Fibroblast of upper back skin (primary cell): ENCODE results near the gene S1PR4.
"Not testable (repeated sequence)": the region's sequence is repeated elsewhere in the genome, so short reads cannot be mapped to it uniquely, and the experiment has no call there.

Source experiments
- DNase-seq: peaks from one replicate; pipeline ENCODE4 v3.0.0-alpha.2; 2013

The S1PR4 gene

GRCh38 chr19:3196064-3196932, 17.7 kb downstream of the S1PR4 start:
- DNase-seq, result no peak

- DNase-seq, result no peak
These were observed 18.3 kb downstream of the S1PR4 start for GRCh38 chr19:3196933-3197205.

- no peak for DNase-seq
These were observed 20.5 kb downstream of the S1PR4 start for GRCh38 chr19:3198901-3199700.

- no peak for DNase-seq
These were observed 22.6 kb downstream of the S1PR4 start for GRCh38 chr19:3201072-3201700.

GRCh38 chr19:3201911-3202310, 23.3 kb downstream of the S1PR4 start:
- DNase-seq, result no peak

- no peak for DNase-seq
These were observed 23.8 kb downstream of the S1PR4 start for GRCh38 chr19:3202346-3202745.

- not testable (repeated sequence) for DNase-seq
These were observed 24.3 kb downstream of the S1PR4 start for GRCh38 chr19:3202895-3203294.

- DNase-seq, result no peak
These were observed 25.5 kb downstream of the S1PR4 start for GRCh38 chr19:3203805-3204645.

- DNase-seq, result no peak
These were observed 26.2 kb downstream of the S1PR4 start for GRCh38 chr19:3204646-3205275.

GRCh38 chr19:3206216-3206953, 27.8 kb downstream of the S1PR4 start:
- DNase-seq, result no peak

- no peak for DNase-seq
These were observed 29.1 kb downstream of the S1PR4 start for GRCh38 chr19:3207461-3208242.

GRCh38 chr19:3208317-3209207, 30.0 kb downstream of the S1PR4 start:
- no peak for DNase-seq

- peak; percentile 18 for DNase-seq
These were observed 31.9 kb downstream of the S1PR4 start for GRCh38 chr19:3210347-3211017.

- DNase-seq, result no peak
These were observed 32.6 kb downstream of the S1PR4 start for GRCh38 chr19:3211191-3211590.

- no peak for DNase-seq
These were observed 34.6 kb downstream of the S1PR4 start for GRCh38 chr19:3213159-3213558.

GRCh38 chr19:3216874-3217273, 38.3 kb downstream of the S1PR4 start:
- DNase-seq, result no peak

GRCh38 chr19:3220576-3220975, 42.0 kb downstream of the S1PR4 start:
- DNase-seq, result no peak

- DNase-seq, result not testable (repeated sequence)
These were observed 43.0 kb downstream of the S1PR4 start for GRCh38 chr19:3221576-3221975.

GRCh38 chr19:3222709-3223108, 44.1 kb downstream of the S1PR4 start:
- DNase-seq, result no peak
